Type B pancreatic cell (in vitro differentiated cells): ENCODE results near the gene HOXB6. TPM values are rescaled to one million over a fixed set of nuclear protein-coding genes. Genes with fewer than 3 reads are reported as not detected.

ENCODE experiments used
- microRNA-seq: library from miRNA; unstranded; fragments of <30 nt; microRNA quantifications from one replicate; pipeline ENCODE4, GENCODE V29; 2020
- total RNA-seq: library from RNA; stranded (reverse); gene quantifications from 2 replicates; pipeline ENCODE4 v1.2.1, GENCODE V29; 2021; ENCODE audit warnings: low replicate concordance

The HOXB6 gene
- total RNA-seq, 1 donor from 2014 or later, result 20.3 TPM

Small RNA genes within 50 kb of the gene (microRNA-seq; reads per million reads assigned to microRNA genes)
- not detected for gene MIR196A1

Other genes starting within 250 kb of the HOXB6 start
- gene SKAP1, start 174.8 kb downstream of the HOXB6 start, total RNA-seq, result 0.43 and 0.79 TPM in 2 replicates
- gene HOXB1, start 74.0 kb downstream of the HOXB6 start, total RNA-seq, result 0.29 and 0.79 TPM in 2 replicates
- gene HOXB2, start 59.9 kb downstream of the HOXB6 start, total RNA-seq, result 35.6 and 36.5 TPM in 2 replicates
- gene HOXB4, start 26.6 kb downstream of the HOXB6 start, total RNA-seq, result 14.8 and 27.0 TPM in 2 replicates
- 46.9 and 93.7 TPM in 2 replicates for gene HOXB3, start 14.7 kb downstream of the HOXB6 start, total RNA-seq
- 10.1 and 20.8 TPM in 2 replicates for gene HOXB5, start 11.2 kb downstream of the HOXB6 start, total RNA-seq
- gene HOXB7, start 6.0 kb upstream of the HOXB6 start, total RNA-seq, result 9.8 and 11.7 TPM in 2 replicates
- 16.0 and 17.1 TPM in 2 replicates for gene HOXB8, start 10.3 kb upstream of the HOXB6 start, total RNA-seq
- 1.6 and 9.4 TPM in 2 replicates for gene HOXB9, start 21.4 kb upstream of the HOXB6 start, total RNA-seq
- gene PRAC1, start 117.5 kb upstream of the HOXB6 start, total RNA-seq, result 0.88 TPM in 1 of 2 replicates, not detected in the other
- not detected in 2 replicates for gene PRAC2, start 118.2 kb upstream of the HOXB6 start, total RNA-seq
- gene HOXB13, start 123.8 kb upstream of the HOXB6 start, total RNA-seq, result 0.59 TPM in 1 of 2 replicates, not detected in the other
- gene TTLL6, start 212.2 kb upstream of the HOXB6 start, total RNA-seq, result 2.8 and 3.5 TPM in 2 replicates
- 74.5 and 99.7 TPM in 2 replicates for gene CALCOCO2, start 226.0 kb upstream of the HOXB6 start, total RNA-seq